HCT116 (cell line): Measurements from ENCODE around the gene BABAM2. TPM values are rescaled to one million over a fixed set of nuclear protein-coding genes. Genes with fewer than 3 reads are reported as not detected.

Experiments used
- ATAC-seq: fragments of 200-7000 bp; cut with Tn5 transposase; 2 replicates; pipeline ENCODE4 v1.9.1; 2020; ENCODE audit warnings: mild to moderate bottlenecking, moderate library complexity
- BruUV-seq: library from RNA; stranded (reverse); fragments of 400-500 nt; replicated peaks from 2 replicates; lab custom pipeline; 2021; lab: Mats Ljungman, UMichigan
- CTCF ChIA-PET: fragments of 300-600 bp; sonication (Branson Sonifier 250); formaldehyde crosslinking; loops from one replicate; lab custom pipeline; 2021; ENCODE audit warnings: antibody characterized with exemption; lab: Charles Lee
- POLR2A ChIA-PET: fragments of 300-600, 350-600 bp; sonication (Branson Sonifier 250); formaldehyde crosslinking; loops from one replicate; lab custom pipeline; 2021; ENCODE audit warnings: antibody characterized with exemption; lab: Charles Lee
- RAD21 ChIA-PET, 2 experiments: fragments of 300-600 bp; sonication (Branson Sonifier 250); formaldehyde crosslinking; loops; one replicate each; lab custom pipeline; 2023; ENCODE audit warnings: low total read pairs in 2 of 2; ENCODE audit not compliant: uncharacterized antibody in 2 of 2, unreplicated experiment in 2 of 2, low non-redundant PET in 1 of 2; lab: Charles Lee
- DNase-seq: peaks from one replicate; pipeline ENCODE4 v3.0.0-alpha.2; 2010; ENCODE audit warnings: low read depth, low spot score
- H2AFZ ChIP-seq: fragments of 200-600 bp; shearing (Covaris generic), sonication (generic); 2 replicates; pipeline ENCODE4 v1.6.1; 2017; ENCODE audit warnings: low read depth, mixed run types, mixed read lengths, antibody characterized with exemption, low read length; ENCODE audit not compliant: poor library complexity, severe bottlenecking
- H3K27ac ChIP-seq: 2 replicates; pipeline ENCODE4 v1.5.1; 2012; ENCODE audit warnings: low read depth, low read length
- H3K27me3 ChIP-seq: fragments of 200-600 bp; sonication (generic); 2 replicates; pipeline ENCODE4 v1.6.1; 2016; ENCODE audit warnings: mixed run types, low read length, mixed read lengths; ENCODE audit not compliant: insufficient read depth
- H3K36me3 ChIP-seq, 2 experiments: fragments of 200-500 bp in 1 of 2; fragments of 200-600 bp in 1 of 2; sonication (Bioruptor generic) in 1 of 2; sonication (generic) in 1 of 2; 2 replicates each; pipeline versions ENCODE4 v1.5.1 to v1.6.1; 2014 to 2016; ENCODE audit warnings: low read length in 2 of 2, inconsistent platforms in 1 of 2, mixed read lengths in 1 of 2, mixed run types in 1 of 2; ENCODE audit not compliant: insufficient read depth in 2 of 2, control insufficient read depth in 1 of 2
- H3K4me1 ChIP-seq, 2 experiments: fragments of 200-600 bp in 1 of 2; sonication (generic) in 1 of 2; 2 replicates each; pipeline versions ENCODE4 v1.5.1 to v1.6.1; 2012 to 2017; ENCODE audit warnings: low read length in 2 of 2, inconsistent platforms in 1 of 2, mild to moderate bottlenecking in 1 of 2, mixed read lengths in 1 of 2, mixed run types in 1 of 2, moderate library complexity in 1 of 2; ENCODE audit not compliant: insufficient read depth in 2 of 2, control insufficient read depth in 1 of 2
- H3K4me2 ChIP-seq: fragments of 200-600 bp; sonication (generic); 2 replicates; pipeline ENCODE4 v1.6.1; 2017; ENCODE audit warnings: mixed run types, low read length, mixed read lengths
- H3K4me3 ChIP-seq, 2 experiments: fragments of 200-600 bp in 1 of 2; sonication (generic) in 1 of 2; replicated peaks in 1 of 2; 2 replicates each; pipeline ENCODE4 v1.5.1; 2011 to 2016; ENCODE audit warnings: low read length in 2 of 2, control low read depth in 1 of 2, low read depth in 1 of 2, mild to moderate bottlenecking in 1 of 2, mixed read lengths in 1 of 2, mixed run types in 1 of 2
- H3K79me2 ChIP-seq: fragments of 200-600 bp; sonication (generic); 2 replicates; pipeline ENCODE4 v1.6.1; 2017; ENCODE audit warnings: mild to moderate bottlenecking, mixed run types, low read length, moderate library complexity, mixed read lengths; ENCODE audit not compliant: insufficient read depth
- H3K9ac ChIP-seq: fragments of 200-600 bp; sonication (generic); 2 replicates; pipeline ENCODE4 v1.6.1; 2016; ENCODE audit warnings: low read length, mixed read lengths
- H3K9me2 ChIP-seq: fragments of 200-600 bp; sonication (generic), shearing (Covaris generic); 2 replicates; pipeline ENCODE4 v1.6.1; 2017; ENCODE audit warnings: mixed run types, mild to moderate bottlenecking, moderate library complexity; ENCODE audit not compliant: insufficient read depth
- H3K9me3 ChIP-seq, 2 experiments: fragments of 200-500 bp in 1 of 2; fragments of 200-600 bp in 1 of 2; sonication (Bioruptor generic) in 1 of 2; sonication (generic) in 1 of 2; 2 replicates each; pipeline ENCODE4 v1.6.1; 2014 to 2017; ENCODE audit warnings: low read length in 2 of 2, mixed read lengths in 2 of 2, inconsistent platforms in 1 of 2, low read depth in 1 of 2, mild to moderate bottlenecking in 1 of 2, mixed run types in 1 of 2, moderate library complexity in 1 of 2; ENCODE audit not compliant: control insufficient read depth in 1 of 2, insufficient read depth in 1 of 2
- H4K20me1 ChIP-seq: fragments of 200-600 bp; sonication (generic), shearing (Covaris generic); 2 replicates; pipeline ENCODE4 v1.6.1; 2017; ENCODE audit warnings: mixed run types, mild to moderate bottlenecking, moderate library complexity; ENCODE audit not compliant: insufficient read depth
- CBX3 ChIP-seq: IDR thresholded peaks from 2 replicates; pipeline ENCODE4 v1.6.1; 2012; ENCODE audit warnings: low read depth
- EGR1 ChIP-seq: IDR thresholded peaks from 2 replicates; pipeline ENCODE4 v1.6.1; 2012; ENCODE audit warnings: low read depth
- ELF1 ChIP-seq: IDR thresholded peaks from 2 replicates; pipeline ENCODE4 v1.6.1; 2012; ENCODE audit warnings: low read depth, borderline replicate concordance
- EZH2 ChIP-seq: fragments of 200-600 bp; sonication (generic); IDR thresholded peaks from 2 replicates; pipeline ENCODE4 v1.6.1; 2017; ENCODE audit warnings: antibody characterized with exemption, mixed run types
- EZH2phosphoT487 ChIP-seq: fragments of 200-600 bp; IDR thresholded peaks from 2 replicates; pipeline ENCODE4 v1.6.1; 2018; ENCODE audit warnings: antibody characterized with exemption, borderline replicate concordance
- FOSL1 ChIP-seq: IDR thresholded peaks from 2 replicates; pipeline ENCODE4 v1.6.1; 2012; ENCODE audit warnings: low read depth
- JUND ChIP-seq: IDR thresholded peaks from 2 replicates; pipeline ENCODE4 v1.6.1; 2012
- MAX ChIP-seq: IDR thresholded peaks from 2 replicates; pipeline ENCODE4 v1.6.1; 2012
- POLR2A ChIP-seq: IDR thresholded peaks from 2 replicates; pipeline ENCODE4 v1.7.0; 2011; ENCODE audit warnings: borderline replicate concordance; ENCODE audit not compliant: insufficient read depth, insufficient read length; ENCODE audit errors: extremely low read depth
- POLR2AphosphoS5 ChIP-seq: IDR thresholded peaks from 2 replicates; pipeline ENCODE4 v1.6.1; 2011; ENCODE audit warnings: mild to moderate bottlenecking, low read depth, low read length, moderate library complexity
- RAD21 ChIP-seq: IDR thresholded peaks from 2 replicates; pipeline ENCODE4 v1.6.1; 2012; ENCODE audit warnings: low read depth, mild to moderate bottlenecking
- SIN3A ChIP-seq: IDR thresholded peaks from 2 replicates; pipeline ENCODE4 v1.6.1; 2012; ENCODE audit warnings: low read depth
- SP1 ChIP-seq: IDR thresholded peaks from 2 replicates; pipeline ENCODE4 v1.6.1; 2012; ENCODE audit warnings: low read depth
- SRF ChIP-seq: IDR thresholded peaks from 2 replicates; pipeline ENCODE4 v1.6.1; 2012; ENCODE audit warnings: low read depth
- TCF7L2 ChIP-seq: IDR thresholded peaks from 2 replicates; pipeline ENCODE4 v1.7.0; 2011; ENCODE audit warnings: borderline replicate concordance, inconsistent platforms; ENCODE audit not compliant: insufficient read depth, insufficient read length; ENCODE audit errors: extremely low read depth
- YY1 ChIP-seq: IDR thresholded peaks from 2 replicates; pipeline ENCODE4 v1.6.1; 2011; ENCODE audit warnings: low read length, low read depth, moderate library complexity, mild to moderate bottlenecking; ENCODE audit not compliant: insufficient replicate concordance; ENCODE audit errors: extremely low read depth
- ZFX ChIP-seq: fragments of 450-650 bp; IDR thresholded peaks from 2 replicates; pipeline ENCODE4 v1.6.1; 2017
- ZNF274 ChIP-seq: fragments of 200-500 bp; sonication (Bioruptor generic); IDR thresholded peaks from 2 replicates; pipeline ENCODE4 v1.6.1; 2014; ENCODE audit warnings: mild to moderate bottlenecking, low read depth, low read length, inconsistent platforms
- intact Hi-C: fragments of 100-400 bp; cut with micrococcal nuclease; formaldehyde crosslinking; loops from 2 replicates; pipeline ENCODE4 v1.10.0; 2022
- total RNA-seq: library from RNA; stranded (reverse); gene quantifications from one replicate; pipeline ENCODE4 v1.2.1, GENCODE V29; 2021; ENCODE audit not compliant: unreplicated experiment
- TF ChIP-seq, protein P1 (sequence below), 3 experiments: fragments of 200-600 bp in 1 of 3; sonication (generic) in 1 of 3; IDR thresholded peaks in 2 of 3; conservative IDR thresholded peaks in 1 of 3; 2 replicates each; pipeline ENCODE4 v1.5.1; 2012 to 2017; ENCODE audit warnings: low read depth in 2 of 3, low read length in 2 of 3, antibody characterized with exemption in 1 of 3, borderline replicate concordance in 1 of 3, control low read depth in 1 of 3, mild to moderate bottlenecking in 1 of 3, mixed read lengths in 1 of 3, mixed run types in 1 of 3, moderate library complexity in 1 of 3; ENCODE audit not compliant: insufficient read depth in 1 of 3
- TF ChIP-seq, protein P2 (sequence below): IDR thresholded peaks from 2 replicates; pipeline ENCODE4 v1.6.1; 2011; ENCODE audit warnings: mild to moderate bottlenecking, low read length, moderate library complexity; ENCODE audit not compliant: insufficient replicate concordance; ENCODE audit errors: extremely low read depth

Gene BABAM2
- total RNA-seq, 1 experiment from 2014 or later: 23.8 TPM

DNA sequence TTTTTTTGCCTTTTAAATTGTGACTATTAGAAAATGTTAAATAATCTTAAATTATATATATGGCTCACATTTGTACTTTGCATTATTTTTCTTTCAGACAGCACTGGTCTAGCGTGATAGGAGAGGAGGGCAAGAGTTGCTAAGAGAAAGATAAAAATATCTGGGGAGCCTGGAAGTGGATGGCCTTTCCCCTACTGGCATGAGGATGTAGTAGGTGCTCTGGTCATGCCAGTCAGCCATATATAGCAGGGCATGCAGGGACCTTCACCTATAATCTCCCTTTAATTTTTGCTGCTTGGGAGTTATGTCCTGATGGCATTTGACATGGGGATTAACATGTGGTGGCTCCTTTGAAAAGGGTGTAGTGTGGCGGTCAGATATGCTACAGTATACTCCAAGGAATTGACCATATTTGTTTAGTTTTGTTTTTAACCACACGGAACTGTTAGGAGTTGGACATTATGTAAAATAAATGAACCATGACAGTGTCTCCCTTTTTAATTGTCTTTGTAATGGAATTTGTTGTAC is 144.7 kb downstream of the BABAM2 start (continued):
- no peak for TF ChIP-seq RAD21
- TF ChIP-seq EZH2phosphoT487: no peak
- no peak for TF ChIP-seq CBX3
- no peak for TF ChIP-seq FOSL1
- no peak for TF ChIP-seq EGR1
- no peak for TF ChIP-seq POLR2AphosphoS5
- TF ChIP-seq YY1: no peak
- no peak for TF ChIP-seq ZNF274
- no peak for TF ChIP-seq SIN3A
- no peak for TF ChIP-seq JUND
- no peak for TF ChIP-seq POLR2A
- no peak for TF ChIP-seq SP1
- TF ChIP-seq ZFX: no peak
- no peak for TF ChIP-seq EZH2
- TF ChIP-seq ELF1: no peak

GRCh38 chr2:28035816-28036215 is 145.3 kb downstream of the BABAM2 start:
- Histone ChIP-seq H3K9me2 (no peaks in the 10 kb centered on the region), H3K79me2 (no peaks in the 10 kb centered on the region), H3K27me3 (no peaks in the 10 kb centered on the region)
- TF ChIP-seq SRF (no peak), JUND (no peak), RAD21 (no peak), POLR2AphosphoS5 (no peak), SIN3A (no peak), MAX (no peak), EGR1 (no peak), ELF1 (no peak), FOSL1 (no peak), YY1 (no peak), TCF7L2 (no peak), EZH2phosphoT487 (no peak)
- TF ChIP-seq, protein P1, sequence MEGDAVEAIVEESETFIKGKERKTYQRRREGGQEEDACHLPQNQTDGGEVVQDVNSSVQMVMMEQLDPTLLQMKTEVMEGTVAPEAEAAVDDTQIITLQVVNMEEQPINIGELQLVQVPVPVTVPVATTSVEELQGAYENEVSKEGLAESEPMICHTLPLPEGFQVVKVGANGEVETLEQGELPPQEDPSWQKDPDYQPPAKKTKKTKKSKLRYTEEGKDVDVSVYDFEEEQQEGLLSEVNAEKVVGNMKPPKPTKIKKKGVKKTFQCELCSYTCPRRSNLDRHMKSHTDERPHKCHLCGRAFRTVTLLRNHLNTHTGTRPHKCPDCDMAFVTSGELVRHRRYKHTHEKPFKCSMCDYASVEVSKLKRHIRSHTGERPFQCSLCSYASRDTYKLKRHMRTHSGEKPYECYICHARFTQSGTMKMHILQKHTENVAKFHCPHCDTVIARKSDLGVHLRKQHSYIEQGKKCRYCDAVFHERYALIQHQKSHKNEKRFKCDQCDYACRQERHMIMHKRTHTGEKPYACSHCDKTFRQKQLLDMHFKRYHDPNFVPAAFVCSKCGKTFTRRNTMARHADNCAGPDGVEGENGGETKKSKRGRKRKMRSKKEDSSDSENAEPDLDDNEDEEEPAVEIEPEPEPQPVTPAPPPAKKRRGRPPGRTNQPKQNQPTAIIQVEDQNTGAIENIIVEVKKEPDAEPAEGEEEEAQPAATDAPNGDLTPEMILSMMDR (IDR thresholded peaks at IDR 0.05 in 2 of 3, conservative IDR thresholded peaks at IDR 0.05 in 1 of 3; ENCODE audit: borderline replicate concordance in 1 of 3, insufficient read depth in 1 of 3, low read depth in 2 of 3, low read length in 2 of 3): no peak
- TF ChIP-seq, protein P2, sequence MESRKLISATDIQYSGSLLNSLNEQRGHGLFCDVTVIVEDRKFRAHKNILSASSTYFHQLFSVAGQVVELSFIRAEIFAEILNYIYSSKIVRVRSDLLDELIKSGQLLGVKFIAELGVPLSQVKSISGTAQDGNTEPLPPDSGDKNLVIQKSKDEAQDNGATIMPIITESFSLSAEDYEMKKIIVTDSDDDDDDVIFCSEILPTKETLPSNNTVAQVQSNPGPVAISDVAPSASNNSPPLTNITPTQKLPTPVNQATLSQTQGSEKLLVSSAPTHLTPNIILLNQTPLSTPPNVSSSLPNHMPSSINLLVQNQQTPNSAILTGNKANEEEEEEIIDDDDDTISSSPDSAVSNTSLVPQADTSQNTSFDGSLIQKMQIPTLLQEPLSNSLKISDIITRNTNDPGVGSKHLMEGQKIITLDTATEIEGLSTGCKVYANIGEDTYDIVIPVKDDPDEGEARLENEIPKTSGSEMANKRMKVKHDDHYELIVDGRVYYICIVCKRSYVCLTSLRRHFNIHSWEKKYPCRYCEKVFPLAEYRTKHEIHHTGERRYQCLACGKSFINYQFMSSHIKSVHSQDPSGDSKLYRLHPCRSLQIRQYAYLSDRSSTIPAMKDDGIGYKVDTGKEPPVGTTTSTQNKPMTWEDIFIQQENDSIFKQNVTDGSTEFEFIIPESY: no peak
- TF ChIP-seq, all 23 proteins: peak for 0
- POLR2A ChIA-PET: no interaction called here
- H3K9ac ChIP-seq: no peak overlapping the region
- H3K4me3 ChIP-seq: no peak overlapping the region
- RAD21 ChIA-PET: no interaction called here
- H3K36me3 ChIP-seq: no peaks in the 10 kb centered on the region
- no peaks in the 10 kb centered on the region for H4K20me1 ChIP-seq
- H3K4me1 ChIP-seq: no peaks in the 10 kb centered on the region
- no TSS peak for BruUV-seq
- intact Hi-C loops: no loop called here
- CTCF ChIA-PET: no interaction called here
- no peak overlapping the region for H3K4me2 ChIP-seq
- H2AFZ ChIP-seq: no peak overlapping the region
- H3K9me3 ChIP-seq: no peaks in the 10 kb centered on the region
- ATAC-seq (no peak), DNase-seq (no peak)
- no peak overlapping the region for H3K27ac ChIP-seq
